AG09309 (cell line): ENCODE data around the gene AIFM3.
A peak's percentile ranks its signal among the peaks of the same experiment; 100 is the strongest.

Source experiments
- DNase-seq: peaks from one replicate; pipeline ENCODE4 v3.0.0-alpha.2; 2010; ENCODE audit warnings: low read depth
- H3K4me3 ChIP-seq: 2 replicates; pipeline ENCODE4 v1.5.1; 2011; ENCODE audit warnings: mild to moderate bottlenecking, low read depth, low read length, moderate library complexity; ENCODE audit not compliant: control insufficient read depth
- TF ChIP-seq, protein P1 (sequence below): IDR thresholded peaks from 2 replicates; pipeline ENCODE4 v1.5.1; 2011; ENCODE audit warnings: mild to moderate bottlenecking, low read depth, low read length, inconsistent platforms; ENCODE audit not compliant: insufficient read depth, control insufficient read depth; ENCODE audit errors: missing control alignments

The AIFM3 gene

DNA sequence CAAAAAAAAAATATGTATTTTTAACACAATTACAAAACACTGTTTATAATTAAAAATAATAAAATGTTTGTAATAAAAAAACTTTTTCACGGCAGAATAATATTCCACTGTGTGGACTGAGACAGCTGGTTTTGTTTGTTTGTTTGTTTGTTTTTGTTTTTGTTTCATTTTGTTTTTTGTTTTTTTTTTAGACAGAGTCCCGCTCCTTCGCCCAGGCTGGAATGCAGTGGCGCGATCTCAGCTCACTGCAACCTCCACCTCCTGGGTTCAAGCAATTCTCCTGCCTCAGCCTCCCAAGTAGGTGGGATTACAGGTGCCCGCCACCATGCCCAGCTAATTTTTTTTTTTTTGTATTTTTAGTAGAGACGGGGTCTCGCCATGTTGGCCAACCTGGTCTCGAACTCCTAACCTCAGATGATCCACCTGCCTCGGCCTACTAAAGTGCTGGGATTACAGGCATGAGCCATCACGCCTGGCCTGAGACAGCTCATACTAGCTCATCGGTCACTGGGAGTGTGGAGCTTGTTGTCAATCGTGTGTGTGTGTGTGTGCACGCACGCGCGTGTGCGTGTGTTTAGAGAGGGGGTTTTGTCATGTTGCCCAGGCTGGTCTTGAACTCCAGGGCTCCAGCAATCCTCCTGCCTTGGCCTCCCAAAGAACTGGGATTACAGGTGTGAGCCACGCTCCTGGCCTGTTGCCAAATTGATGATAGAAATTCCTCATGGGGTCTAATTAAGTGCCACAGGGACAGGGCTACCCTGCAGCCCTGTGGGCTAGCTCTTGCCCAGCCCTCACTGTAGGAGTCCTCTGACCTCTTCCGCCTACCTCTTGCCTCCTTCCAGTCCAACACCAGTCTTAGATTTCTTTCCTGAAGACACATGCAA, 7.2 kb upstream of the AIFM3 start:
- no peak for DNase-seq
- no peak overlapping the region for H3K4me3 ChIP-seq
- TF ChIP-seq, protein P1, sequence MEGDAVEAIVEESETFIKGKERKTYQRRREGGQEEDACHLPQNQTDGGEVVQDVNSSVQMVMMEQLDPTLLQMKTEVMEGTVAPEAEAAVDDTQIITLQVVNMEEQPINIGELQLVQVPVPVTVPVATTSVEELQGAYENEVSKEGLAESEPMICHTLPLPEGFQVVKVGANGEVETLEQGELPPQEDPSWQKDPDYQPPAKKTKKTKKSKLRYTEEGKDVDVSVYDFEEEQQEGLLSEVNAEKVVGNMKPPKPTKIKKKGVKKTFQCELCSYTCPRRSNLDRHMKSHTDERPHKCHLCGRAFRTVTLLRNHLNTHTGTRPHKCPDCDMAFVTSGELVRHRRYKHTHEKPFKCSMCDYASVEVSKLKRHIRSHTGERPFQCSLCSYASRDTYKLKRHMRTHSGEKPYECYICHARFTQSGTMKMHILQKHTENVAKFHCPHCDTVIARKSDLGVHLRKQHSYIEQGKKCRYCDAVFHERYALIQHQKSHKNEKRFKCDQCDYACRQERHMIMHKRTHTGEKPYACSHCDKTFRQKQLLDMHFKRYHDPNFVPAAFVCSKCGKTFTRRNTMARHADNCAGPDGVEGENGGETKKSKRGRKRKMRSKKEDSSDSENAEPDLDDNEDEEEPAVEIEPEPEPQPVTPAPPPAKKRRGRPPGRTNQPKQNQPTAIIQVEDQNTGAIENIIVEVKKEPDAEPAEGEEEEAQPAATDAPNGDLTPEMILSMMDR: no peak

DNA sequence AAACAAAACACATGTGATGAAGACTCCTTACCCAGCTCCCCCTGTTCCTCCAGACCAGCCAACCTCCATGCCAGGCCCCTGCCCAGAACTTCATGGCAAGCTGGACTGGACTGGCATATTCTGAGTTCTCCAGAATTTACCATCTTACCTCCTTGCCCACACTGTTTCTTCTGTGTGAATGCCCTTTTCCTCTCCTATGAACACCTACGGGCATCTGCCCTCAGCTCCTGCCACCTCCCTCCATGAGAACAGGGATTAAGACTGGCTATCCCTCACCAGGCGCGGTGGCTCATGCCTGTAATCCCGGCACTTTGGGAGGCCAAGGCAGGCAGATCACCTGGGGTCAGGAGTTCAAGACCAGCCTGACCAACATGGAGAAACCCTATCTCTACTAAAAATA, 6.4 kb upstream of the AIFM3 start:
- TF ChIP-seq, protein P1: no peak
- DNase-seq: no peak
- H3K4me3 ChIP-seq: no peak overlapping the region

DNA sequence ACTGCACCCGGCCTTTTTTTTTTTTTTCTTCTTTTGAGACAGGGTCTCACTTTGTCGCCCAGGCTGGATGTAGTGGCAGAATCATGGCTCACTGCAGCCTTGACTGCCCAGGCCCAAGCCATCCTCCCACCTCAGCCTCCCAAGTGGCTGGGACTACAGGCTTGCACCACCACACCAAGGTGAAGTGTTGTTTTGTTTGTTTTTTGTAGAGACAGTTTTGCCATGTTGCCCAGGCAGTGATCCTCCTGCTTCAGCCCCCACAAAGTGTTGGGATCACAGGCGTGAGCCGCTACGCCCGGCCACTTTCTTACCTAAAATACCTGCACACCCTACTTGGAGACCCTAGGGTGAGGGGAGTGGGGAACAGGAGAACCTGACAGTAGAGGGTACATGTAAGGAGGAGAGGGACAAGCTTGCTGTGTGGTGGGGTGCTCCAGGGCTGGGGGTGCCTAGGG, 4.5 kb upstream of the AIFM3 start:
- DNase-seq: no peak
- TF ChIP-seq, protein P1: no peak
- H3K4me3 ChIP-seq: no peak overlapping the region

DNA sequence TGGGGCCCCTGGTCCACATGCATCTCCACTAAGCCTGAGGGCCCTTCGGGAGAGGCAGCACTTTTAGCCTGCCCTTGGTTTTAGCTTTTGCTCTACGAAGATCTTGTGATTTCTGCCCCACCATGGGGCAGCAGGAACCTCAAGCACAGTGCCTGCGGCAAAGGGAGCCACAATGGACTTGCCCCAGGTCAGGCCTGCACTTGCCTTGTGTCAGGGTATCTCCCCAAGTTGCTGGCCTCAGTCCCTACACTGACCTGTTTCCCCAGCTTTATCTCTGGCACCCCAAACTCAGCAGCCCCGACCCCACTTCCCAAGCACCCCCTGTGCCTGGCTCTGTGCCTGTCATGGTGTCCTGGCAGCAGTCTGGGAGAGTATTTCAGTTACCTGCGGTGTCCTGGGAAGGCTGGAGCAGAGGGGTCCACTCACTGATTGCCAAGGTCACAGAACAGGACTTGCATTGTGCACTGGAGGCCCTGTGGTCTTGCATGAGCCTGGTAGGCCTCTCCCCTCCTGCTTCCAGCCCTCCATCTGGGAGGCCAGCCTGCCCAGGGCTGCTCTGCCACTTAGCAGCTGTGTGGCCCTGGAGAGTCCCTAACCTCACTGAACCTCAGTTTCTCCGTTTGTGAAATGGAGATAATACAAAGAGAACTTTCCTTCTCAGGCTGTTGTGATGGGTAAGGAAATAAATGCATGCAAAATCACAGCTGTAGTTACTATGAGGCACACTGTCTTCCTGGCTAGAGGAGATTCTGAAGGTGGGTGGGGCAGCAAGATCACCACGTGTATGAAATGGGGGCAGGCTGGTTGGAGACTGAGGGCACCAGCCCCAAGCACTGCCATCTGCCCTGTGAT, 3.6 kb upstream of the AIFM3 start:
- H3K4me3 ChIP-seq: no peak overlapping the region
- TF ChIP-seq, protein P1: no peak
- no peak for DNase-seq

DNA sequence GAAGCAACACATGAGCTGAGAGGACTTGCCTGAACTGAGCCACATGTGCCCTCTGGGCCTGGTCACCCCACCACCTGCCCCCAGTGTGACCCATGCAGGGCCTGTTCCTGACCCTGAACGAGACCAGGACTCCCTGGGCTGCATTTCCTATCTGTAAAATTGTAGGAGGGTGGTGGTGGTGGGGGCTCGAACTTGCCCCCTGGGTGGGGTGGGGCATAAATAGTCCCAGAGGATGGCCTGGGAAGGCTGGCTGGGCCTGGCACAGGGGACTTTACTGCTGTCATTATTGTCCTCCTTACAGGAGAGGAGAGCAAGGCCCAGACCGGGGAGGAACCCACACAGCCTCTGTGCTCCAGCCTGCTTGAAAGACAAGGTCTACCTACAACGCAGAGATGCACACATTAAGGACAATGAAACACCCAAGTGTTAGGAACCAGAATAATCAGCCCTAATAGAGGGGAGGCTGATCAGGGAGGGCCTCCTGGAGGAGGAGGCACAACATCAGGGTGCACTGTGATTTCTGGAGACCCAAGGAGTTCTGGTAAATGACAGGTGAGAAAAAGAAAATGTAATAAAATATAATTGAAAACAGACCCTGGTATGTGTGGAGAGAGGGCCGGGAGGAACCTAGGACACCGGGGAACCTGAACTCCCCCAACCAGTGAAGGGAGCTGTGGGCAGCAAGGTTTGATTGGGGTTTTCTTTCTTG, 2.8 kb upstream of the AIFM3 start:
- peak overlapping the region; percentile 8; the same call in 1 of the 2 replicates for H3K4me3 ChIP-seq
- TF ChIP-seq, protein P1: no peak
- DNase-seq: no peak

DNA sequence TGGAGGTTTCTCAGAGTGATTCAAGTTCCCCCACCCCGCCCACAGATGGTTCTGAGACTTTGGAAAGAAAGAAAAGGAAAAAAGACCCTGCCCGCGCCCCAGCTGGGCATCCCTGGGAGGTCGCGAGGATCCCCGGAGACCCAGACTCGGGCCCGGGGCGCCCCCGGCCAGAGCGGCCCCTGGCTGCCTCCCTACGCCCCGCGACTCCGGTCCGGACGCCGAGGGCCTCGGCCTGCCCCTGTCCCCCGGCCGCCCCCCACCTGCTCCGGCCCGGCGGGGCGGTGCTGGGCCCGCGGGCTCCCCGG, 2.3 kb upstream of the AIFM3 start:
- H3K4me3 ChIP-seq: peak overlapping the region; percentile 8
- TF ChIP-seq, protein P1: no peak
- DNase-seq: no peak
